ENCODE data around the gene DAPK1.
"Not testable (repeated sequence)": the region's sequence is repeated elsewhere in the genome, so short reads cannot be mapped to it uniquely, and the experiment has no call there.

Gene DAPK1

DNA sequence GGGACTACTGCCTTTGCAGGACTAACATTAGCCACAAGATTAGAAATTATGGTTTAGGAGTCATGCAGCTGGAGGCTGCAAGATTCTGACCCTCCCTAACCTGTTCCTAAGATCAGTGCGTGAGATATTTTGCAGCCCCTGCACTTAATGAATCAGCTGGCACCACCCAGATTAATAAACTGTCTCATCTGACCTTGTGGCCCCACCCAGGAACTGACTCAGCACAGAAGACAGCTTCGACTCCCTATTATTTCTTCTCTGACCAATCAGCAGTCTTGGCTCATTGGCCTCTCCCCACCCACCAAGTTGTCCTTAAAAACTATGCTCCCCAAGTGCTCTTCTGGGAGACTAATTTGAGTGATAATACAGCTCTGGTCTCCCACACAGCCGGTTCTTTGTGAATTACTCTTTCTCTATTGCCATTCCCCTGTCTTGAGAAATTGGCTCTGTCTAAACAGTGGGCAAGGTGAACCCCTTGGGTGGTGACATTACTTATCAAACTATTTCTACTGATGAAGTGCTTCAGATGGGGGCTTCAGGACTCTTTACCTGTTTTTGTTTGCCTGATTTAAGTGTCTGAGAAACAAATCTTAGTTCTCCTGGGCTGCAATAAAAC is 245.3 kb downstream of the DAPK1 start:
- no peak for DNase-seq (ENCODE audit: low read depth)

- not testable (repeated sequence) for DNase-seq (ENCODE audit: low read depth)
Observed at GRCh38 chr9:87744247-87744646, 246.6 kb downstream of the DAPK1 start.

GRCh38 chr9:87746186-87746585 is 248.5 kb downstream of the DAPK1 start:
- DNase-seq (ENCODE audit: low read depth), result no peak

DNA sequence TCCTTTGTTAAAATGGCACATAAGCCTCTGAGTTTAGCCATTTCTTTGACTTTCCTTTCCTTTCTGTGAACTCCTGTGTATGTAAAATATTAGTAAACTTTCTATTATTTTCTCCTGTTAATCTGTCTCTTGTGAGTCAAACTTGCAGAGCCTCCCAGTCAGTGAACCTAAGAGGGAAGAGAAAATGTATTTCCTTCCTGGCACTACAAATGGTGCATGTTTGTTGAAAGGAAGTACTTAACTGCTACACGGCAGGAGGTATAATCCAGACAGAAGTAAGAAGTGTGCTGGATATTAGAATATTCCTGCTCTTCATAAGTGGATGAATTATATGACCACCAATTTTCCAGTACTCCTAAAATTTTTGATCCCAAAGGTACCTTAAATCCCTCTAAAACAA is 251.2 kb downstream of the DAPK1 start:
- DNase-seq (ENCODE audit: low read depth), result no peak

GRCh38 chr9:87749335-87750035 is 251.8 kb downstream of the DAPK1 start:
- DNase-seq (ENCODE audit: low read depth), result no peak

GRCh38 chr9:87750726-87751125 is 253.1 kb downstream of the DAPK1 start:
- DNase-seq (ENCODE audit: low read depth), result no peak

GRCh38 chr9:87751423-87751822 is 253.8 kb downstream of the DAPK1 start:
- DNase-seq (ENCODE audit: low read depth), result no peak

DNA sequence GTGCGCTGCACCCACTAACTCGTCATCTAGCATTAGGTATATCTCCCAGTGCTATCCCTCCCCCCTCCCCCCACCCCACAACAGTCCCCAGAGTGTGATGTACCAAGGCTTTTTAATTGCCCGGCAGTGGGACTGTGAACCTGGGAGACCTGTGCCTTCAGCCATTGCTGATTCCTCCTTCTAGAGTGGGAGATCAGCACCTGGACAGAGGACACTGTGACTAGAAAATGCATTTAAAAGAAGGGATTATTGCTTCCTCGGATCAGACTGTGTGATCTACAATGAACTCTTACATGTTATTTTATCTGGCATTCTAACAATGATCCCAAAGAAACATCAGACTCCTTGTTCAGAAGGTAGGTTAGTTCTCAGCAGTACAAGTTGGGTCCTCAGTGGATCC is 254.2 kb downstream of the DAPK1 start:
- DNase-seq (ENCODE audit: low read depth), result no peak

DNA sequence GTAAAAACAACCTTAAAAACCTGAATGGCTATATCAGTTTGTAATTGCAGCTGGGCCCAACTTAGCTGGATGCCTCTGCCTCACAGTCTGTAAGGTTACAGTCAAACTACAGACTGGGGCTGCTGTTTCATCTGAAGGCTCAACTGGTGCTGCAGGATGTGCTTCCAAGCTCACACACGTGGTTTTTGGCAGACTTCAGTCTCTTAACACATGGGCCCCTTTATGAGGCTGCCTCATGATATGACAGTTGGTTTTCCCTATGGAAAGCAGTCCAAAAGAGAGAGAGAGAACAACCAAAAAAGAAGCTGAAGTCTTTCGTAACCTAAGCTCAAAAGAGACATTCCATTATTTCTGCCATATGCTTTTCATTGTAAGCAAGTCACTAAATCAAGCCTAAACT is 255.6 kb downstream of the DAPK1 start:
- no peak for DNase-seq (ENCODE audit: low read depth)
